Endothelial cell of umbilical vein (primary cell): ENCODE measurements around the gene CCDC57. TPM values are rescaled to one million over a fixed set of nuclear protein-coding genes. Genes with fewer than 3 reads are reported as not detected.

Source experiments
- BruUV-seq: library from RNA; stranded (reverse); fragments of 400-500 nt; replicated peaks from 2 replicates; lab custom pipeline; 2021; lab: Mats Ljungman, UMichigan
- CTCF ChIA-PET: fragments of 300-600, 350-600 bp; sonication (Branson Sonifier 250); formaldehyde crosslinking; loops from one replicate; lab custom pipeline; 2021; ENCODE audit warnings: antibody characterized with exemption, inconsistent platforms; lab: Charles Lee
- POLR2A ChIA-PET: fragments of 300-600, 350-600 bp; sonication (Branson Sonifier 250); formaldehyde crosslinking; loops from one replicate; lab custom pipeline; 2021; ENCODE audit warnings: antibody characterized with exemption, inconsistent platforms; lab: Charles Lee
- DNase-seq: peaks from one replicate; pipeline ENCODE4 v3.0.0-alpha.2; 2011; ENCODE audit warnings: low read depth, low spot score
- FAIRE-seq: peaks from 2 replicates; lab custom pipeline; 2011; peaks lifted over from hg19 to GRCh38; lab: Jason Lieb, UNC
- H2AFZ ChIP-seq: 2 replicates; pipeline ENCODE4 v1.6.0; 2012; ENCODE audit warnings: low read depth, low read length, control low read depth, inconsistent platforms
- H3K27ac ChIP-seq: 2 replicates; pipeline ENCODE4 v1.5.1; 2011; ENCODE audit warnings: low read depth, mild to moderate bottlenecking, control low read depth, low read length, moderate library complexity; ENCODE audit not compliant: insufficient read depth
- H3K27me3 ChIP-seq, 2 experiments: 2 replicates each; pipeline versions ENCODE4 v1.6.0 to v1.6.1; 2011; ENCODE audit warnings: low read length in 2 of 2, mixed read lengths in 1 of 2; ENCODE audit not compliant: control insufficient read depth in 2 of 2, insufficient read depth in 2 of 2
- H3K36me3 ChIP-seq, 2 experiments: 2 replicates in 1 of 2; 3 replicates in 1 of 2; pipeline ENCODE4 v1.5.1; 2011; ENCODE audit warnings: low read length in 2 of 2, mild to moderate bottlenecking in 1 of 2, moderate library complexity in 1 of 2; ENCODE audit not compliant: control insufficient read depth in 2 of 2, insufficient read depth in 2 of 2; ENCODE audit errors: extremely low read depth in 1 of 2
- H3K4me1 ChIP-seq: 3 replicates; pipeline ENCODE4 v1.5.1; 2011; ENCODE audit warnings: mild to moderate bottlenecking, low read length; ENCODE audit not compliant: control insufficient read depth, insufficient read depth; ENCODE audit errors: extremely low read depth
- H3K4me2 ChIP-seq: 2 replicates; pipeline ENCODE4 v1.6.1; 2011; ENCODE audit warnings: low read length, control low read depth, mixed read lengths; ENCODE audit not compliant: insufficient read depth
- H3K4me3 ChIP-seq, 3 experiments: fragments of 200-600 bp in 1 of 3; sonication (generic), shearing (Covaris generic) in 1 of 3; replicated peaks in 1 of 3; 2 replicates each; pipeline ENCODE4 v1.5.1; 2011 to 2016; ENCODE audit warnings: control low read depth in 3 of 3, low read length in 3 of 3, mild to moderate bottlenecking in 2 of 3, inconsistent platforms in 1 of 3, low read depth in 1 of 3, moderate library complexity in 1 of 3; ENCODE audit not compliant: insufficient read depth in 1 of 3
- H3K79me2 ChIP-seq: 2 replicates; pipeline ENCODE4 v1.6.0; 2012; ENCODE audit warnings: low read length, inconsistent platforms; ENCODE audit not compliant: control insufficient read depth, insufficient read depth
- H3K9ac ChIP-seq: replicated peaks from 2 replicates; pipeline ENCODE3; 2011; ENCODE audit warnings: low read length, control low read depth; ENCODE audit not compliant: insufficient read depth; ENCODE audit errors: extremely low read depth
- H3K9me1 ChIP-seq: replicated peaks from 3 replicates; pipeline ENCODE4 v1.6.0; 2011; ENCODE audit warnings: mild to moderate bottlenecking, low read length; ENCODE audit not compliant: control insufficient read depth, insufficient read depth; ENCODE audit errors: extremely low read depth
- H3K9me3 ChIP-seq: replicated peaks from 2 replicates; pipeline ENCODE4 v1.5.1; 2012; ENCODE audit warnings: low read length, inconsistent platforms; ENCODE audit not compliant: control insufficient read depth, insufficient read depth
- H4K20me1 ChIP-seq: replicated peaks from 2 replicates; pipeline ENCODE3; 2011; ENCODE audit warnings: mild to moderate bottlenecking, low read length; ENCODE audit not compliant: control insufficient read depth, insufficient read depth; ENCODE audit errors: extremely low read depth
- EZH2 ChIP-seq: IDR thresholded peaks from 2 replicates; pipeline ENCODE4 v1.6.1; 2012; ENCODE audit warnings: borderline replicate concordance, low read depth, mild to moderate bottlenecking, moderate library complexity, low read length, inconsistent platforms; ENCODE audit not compliant: severe bottlenecking
- FOS ChIP-seq: IDR thresholded peaks from 2 replicates; pipeline ENCODE4 v1.6.1; 2011; ENCODE audit warnings: mild to moderate bottlenecking, low read length, moderate library complexity, borderline replicate concordance; ENCODE audit not compliant: insufficient read depth
- GATA2 ChIP-seq: IDR thresholded peaks from 2 replicates; pipeline ENCODE4 v1.7.0; 2011; ENCODE audit warnings: low read depth, mild to moderate bottlenecking, moderate library complexity, mixed read lengths, low read length; ENCODE audit not compliant: insufficient read length, insufficient read depth
- JUN ChIP-seq: IDR thresholded peaks from 2 replicates; pipeline ENCODE4 v1.6.1; 2011; ENCODE audit warnings: borderline replicate concordance, low read depth; ENCODE audit not compliant: insufficient read length, insufficient read depth
- MYC ChIP-seq: IDR thresholded peaks from one replicate; pipeline ENCODE4 v1.6.1; 2011; ENCODE audit warnings: mild to moderate bottlenecking, low read depth, low read length
- POLR2A ChIP-seq: IDR thresholded peaks from 2 replicates; pipeline ENCODE4 v1.6.1; 2012; ENCODE audit warnings: low read depth, mild to moderate bottlenecking, control low read depth, low read length
- POLR2AphosphoS5 ChIP-seq: IDR thresholded peaks from 2 replicates; pipeline ENCODE4 v1.6.1; 2012; ENCODE audit warnings: low read depth, mild to moderate bottlenecking, control low read depth, low read length, moderate library complexity; ENCODE audit not compliant: insufficient read depth
- dilution Hi-C: fragments of 300-500 bp; cut with MboI; formaldehyde crosslinking; loops from one replicate; pipeline ENCODE4 v1.15.0; 2019; ENCODE audit warnings: low sequenced_read_pairs; ENCODE audit not compliant: extremely low pct_ligation_motif_present
- intact Hi-C: fragments of 100-400 bp; cut with micrococcal nuclease; formaldehyde crosslinking; loops from one replicate; pipeline ENCODE4 v1.10.0; 2022
- polyA plus RNA-seq, 4 experiments: library from polyadenylated mRNA; depleted of rRNA in 3 of 4; stranded (reverse) in 3 of 4; unstranded in 1 of 4; fragments of >200 nt; gene quantifications; 2 replicates each; pipeline versions ENCODE4 v1.2.1 to v1.2.3, GENCODE V29; 2011 to 2012; ENCODE audit warnings: missing spikeins in 1 of 4
- total RNA-seq: library from RNA; stranded (reverse); gene quantifications from 2 replicates; pipeline ENCODE4 v1.2.3, GENCODE V29; 2021
- TF ChIP-seq, protein P1 (sequence below): IDR thresholded peaks from 2 replicates; pipeline ENCODE4 v1.6.1; 2011; ENCODE audit not compliant: insufficient read depth, insufficient read length
- TF ChIP-seq, protein P2 (sequence below), 2 donors: IDR thresholded peaks; 1 replicate in 1 of 2; 2 replicates in 1 of 2; pipeline ENCODE4 v1.5.1; 2011; ENCODE audit warnings: low read length in 2 of 2, mild to moderate bottlenecking in 2 of 2, moderate library complexity in 2 of 2, control low read depth in 1 of 2, inconsistent platforms in 1 of 2, low read depth in 1 of 2; ENCODE audit not compliant: insufficient read depth in 1 of 2; ENCODE audit errors: extremely low read depth in 1 of 2

The CCDC57 gene
- total and polyA plus RNA-seq, 2 donors (not counting 3 experiments of a cell fraction or from before 2014, with no cell fraction given): 18.6 to 31.6 TPM

- no peaks in the 10 kb centered on the region for H3K9me3 ChIP-seq
- dilution Hi-C loops: no loop called here
- H3K9ac ChIP-seq: no peak overlapping the region
- no peak overlapping the region for H3K27ac ChIP-seq
- DNase-seq: no peak
- TF ChIP-seq POLR2AphosphoS5 (no peak), JUN (no peak), MYC (no peak), FOS (no peak), EZH2 (no peak), GATA2 (no peak), POLR2A (no peak)
- TF ChIP-seq, protein P1, sequence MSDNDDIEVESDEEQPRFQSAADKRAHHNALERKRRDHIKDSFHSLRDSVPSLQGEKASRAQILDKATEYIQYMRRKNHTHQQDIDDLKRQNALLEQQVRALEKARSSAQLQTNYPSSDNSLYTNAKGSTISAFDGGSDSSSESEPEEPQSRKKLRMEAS: no peak
- TF ChIP-seq, protein P2, sequence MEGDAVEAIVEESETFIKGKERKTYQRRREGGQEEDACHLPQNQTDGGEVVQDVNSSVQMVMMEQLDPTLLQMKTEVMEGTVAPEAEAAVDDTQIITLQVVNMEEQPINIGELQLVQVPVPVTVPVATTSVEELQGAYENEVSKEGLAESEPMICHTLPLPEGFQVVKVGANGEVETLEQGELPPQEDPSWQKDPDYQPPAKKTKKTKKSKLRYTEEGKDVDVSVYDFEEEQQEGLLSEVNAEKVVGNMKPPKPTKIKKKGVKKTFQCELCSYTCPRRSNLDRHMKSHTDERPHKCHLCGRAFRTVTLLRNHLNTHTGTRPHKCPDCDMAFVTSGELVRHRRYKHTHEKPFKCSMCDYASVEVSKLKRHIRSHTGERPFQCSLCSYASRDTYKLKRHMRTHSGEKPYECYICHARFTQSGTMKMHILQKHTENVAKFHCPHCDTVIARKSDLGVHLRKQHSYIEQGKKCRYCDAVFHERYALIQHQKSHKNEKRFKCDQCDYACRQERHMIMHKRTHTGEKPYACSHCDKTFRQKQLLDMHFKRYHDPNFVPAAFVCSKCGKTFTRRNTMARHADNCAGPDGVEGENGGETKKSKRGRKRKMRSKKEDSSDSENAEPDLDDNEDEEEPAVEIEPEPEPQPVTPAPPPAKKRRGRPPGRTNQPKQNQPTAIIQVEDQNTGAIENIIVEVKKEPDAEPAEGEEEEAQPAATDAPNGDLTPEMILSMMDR (IDR thresholded peaks at IDR 0.05; ENCODE audit: extremely low read depth in 1 of 2, insufficient read depth in 1 of 2, low read depth in 1 of 2, low read length in 2 of 2): no peak
- peaks cover 16% of the 10 kb centered on the region for H3K79me2 ChIP-seq
- no peak for FAIRE-seq
- H3K9me1 ChIP-seq: no peaks in the 10 kb centered on the region
- H4K20me1 ChIP-seq: no peaks in the 10 kb centered on the region
- H3K4me1 ChIP-seq: peaks cover 12% of the 10 kb centered on the region
- no peak overlapping the region for H3K4me2 ChIP-seq
- no peaks in the 10 kb centered on the region for H3K27me3 ChIP-seq
- no peaks in the 10 kb centered on the region for H3K36me3 ChIP-seq
- ChIA-PET POLR2A (interaction anchor here (0.6 kb wide), 1 partner anchor 29 kb away, joined by 3 read pairs; no protein-coding TSS in a partner anchor), CTCF (interaction anchor here (1.0 to 2.1 kb wide), 2 partner anchors 19 to 194 kb away, joined by 3 to 9 read pairs; partner anchors contain the start of gene RAC3)
- no TSS peak for BruUV-seq
- no peak overlapping the region for H2AFZ ChIP-seq
- intact Hi-C loops: loop anchor here (5.0 kb wide), 1 partner anchor 128 kb away; the partner anchor contains the start of gene FASN
- H3K4me3 ChIP-seq: no peak overlapping the region
Measured at GRCh38 chr17:82225368-82226029, 12.9 kb upstream of the CCDC57 start.
